Thyroid gland (tissue), 4 donors: Measurements from ENCODE around the gene TTLL7. TPM values are rescaled to one million over a fixed set of nuclear protein-coding genes. Genes with fewer than 3 reads are reported as not detected.
"Not testable (repeated sequence)": the region's sequence is repeated elsewhere in the genome, so short reads cannot be mapped to it uniquely, and the experiment has no call there.

Experiments used
- DNase-seq, 2 donors: peaks; one replicate each; pipeline ENCODE4 v3.0.0-alpha.2; 2019
- H3K27ac ChIP-seq, 3 donors: fragments of 200-600 bp; sonication (generic); 1 replicate in 2 of 3; 2 replicates in 1 of 3; pipeline ENCODE4 v1.5.1; 2016 to 2019; ENCODE audit warnings: mild to moderate bottlenecking in 1 of 3, moderate library complexity in 1 of 3
- H3K27me3 ChIP-seq: fragments of 200-600 bp; sonication (generic); one replicate; pipeline ENCODE4 v1.5.1; 2019
- H3K36me3 ChIP-seq, 2 donors: fragments of 200-600 bp; sonication (generic); one replicate each; pipeline ENCODE4 v1.5.1; 2016 to 2019
- H3K4me1 ChIP-seq, 2 donors: fragments of 200-600 bp; sonication (generic); one replicate each; pipeline ENCODE4 v1.5.1; 2017 to 2019
- H3K4me3 ChIP-seq, 3 donors: fragments of 200-600 bp; sonication (generic); replicated peaks in 1 of 3; 1 replicate in 2 of 3; 2 replicates in 1 of 3; pipeline ENCODE4 v1.5.1; 2016; ENCODE audit warnings: mild to moderate bottlenecking in 1 of 3
- H3K9me3 ChIP-seq: fragments of 200-600 bp; sonication (generic); one replicate; pipeline ENCODE4 v1.5.1; 2017
- POLR2A ChIP-seq, 2 donors: fragments of 450-650 bp; IDR thresholded peaks; one replicate each; pipeline ENCODE4 v1.6.1; 2017; ENCODE audit warnings: antibody characterized with exemption in 2 of 2, mild to moderate bottlenecking in 2 of 2, moderate library complexity in 1 of 2
- WGBS, 2 donors: methylation state at CpG; one replicate each; pipeline ENCODE4 v1.1.5; 2017; 5-methylcytosine and 5-hydroxymethylcytosine counted together
- intact Hi-C: fragments of 100-400 bp; cut with DNase I; formaldehyde crosslinking; loops from one replicate; pipeline ENCODE4 v1.15.1; 2023
- total RNA-seq, 4 donors: library from RNA; depleted of rRNA; stranded (reverse); fragments of >200 nt; gene quantifications; one replicate each; pipeline ENCODE4 v1.2.3, GENCODE V29; 2016
- TF ChIP-seq, protein P1 (sequence below), 6 experiments: fragments of 200-600 bp in 3 of 6; fragments of 450-650 bp in 3 of 6; sonication (generic) in 3 of 6; IDR thresholded peaks; one replicate each; pipeline ENCODE4 v1.5.1; 2016 to 2019; ENCODE audit warnings: antibody characterized with exemption in 6 of 6, mild to moderate bottlenecking in 2 of 6, inconsistent platforms in 1 of 6, moderate library complexity in 1 of 6

TTLL7 gene
- total RNA-seq, 4 donors from 2014 or later = 7.8 to 22.7 (median 12.8) TPM

DNA sequence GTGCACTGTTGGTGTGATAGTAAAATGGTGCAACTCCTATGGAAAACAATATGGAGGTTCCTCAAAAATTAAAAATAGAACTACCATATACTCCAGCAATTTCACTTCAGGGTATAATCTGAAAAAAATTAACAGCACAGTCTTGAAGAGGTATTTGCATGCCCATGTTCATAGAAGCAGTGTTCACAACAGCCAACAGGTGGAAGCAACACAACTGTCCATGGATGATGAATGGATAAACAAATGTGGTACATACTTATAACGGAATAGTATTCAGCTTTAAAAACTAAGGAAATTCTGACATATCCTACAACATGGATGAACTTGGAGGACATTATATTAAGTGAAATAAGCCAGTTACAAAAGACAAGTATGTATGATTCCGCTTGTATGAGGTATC is 8.2 kb downstream of the TTLL7 start:
- no peak for TF ChIP-seq POLR2A (IDR thresholded peaks at IDR 0.05)
- TF ChIP-seq, protein P1, sequence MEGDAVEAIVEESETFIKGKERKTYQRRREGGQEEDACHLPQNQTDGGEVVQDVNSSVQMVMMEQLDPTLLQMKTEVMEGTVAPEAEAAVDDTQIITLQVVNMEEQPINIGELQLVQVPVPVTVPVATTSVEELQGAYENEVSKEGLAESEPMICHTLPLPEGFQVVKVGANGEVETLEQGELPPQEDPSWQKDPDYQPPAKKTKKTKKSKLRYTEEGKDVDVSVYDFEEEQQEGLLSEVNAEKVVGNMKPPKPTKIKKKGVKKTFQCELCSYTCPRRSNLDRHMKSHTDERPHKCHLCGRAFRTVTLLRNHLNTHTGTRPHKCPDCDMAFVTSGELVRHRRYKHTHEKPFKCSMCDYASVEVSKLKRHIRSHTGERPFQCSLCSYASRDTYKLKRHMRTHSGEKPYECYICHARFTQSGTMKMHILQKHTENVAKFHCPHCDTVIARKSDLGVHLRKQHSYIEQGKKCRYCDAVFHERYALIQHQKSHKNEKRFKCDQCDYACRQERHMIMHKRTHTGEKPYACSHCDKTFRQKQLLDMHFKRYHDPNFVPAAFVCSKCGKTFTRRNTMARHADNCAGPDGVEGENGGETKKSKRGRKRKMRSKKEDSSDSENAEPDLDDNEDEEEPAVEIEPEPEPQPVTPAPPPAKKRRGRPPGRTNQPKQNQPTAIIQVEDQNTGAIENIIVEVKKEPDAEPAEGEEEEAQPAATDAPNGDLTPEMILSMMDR (IDR thresholded peaks at IDR 0.05) = no peak
- Histone ChIP-seq H3K36me3 (no peaks in the 10 kb centered on the region), H3K4me1 (no peaks in the 10 kb centered on the region), H3K9me3 (no peaks in the 10 kb centered on the region), H3K27me3 (no peaks in the 10 kb centered on the region), H3K4me3 (no peak overlapping the region), H3K27ac (no peak overlapping the region)
- whole genome bisulfite sequencing, 2 donors = 90 to 95% methylated on average over 2 of the region's 2 CpGs
- intact Hi-C loops = no loop called here
- DNase-seq = no peak

GRCh38 chr1:83985048-83985447 is 13.9 kb downstream of the TTLL7 start:
- no peak overlapping the region for H3K4me3 ChIP-seq
- intact Hi-C loops = no loop called here
- H3K9me3 ChIP-seq = no peaks in the 10 kb centered on the region
- H3K27ac ChIP-seq = no peak overlapping the region
- TF ChIP-seq, protein P1 (IDR thresholded peaks at IDR 0.05) = no peak
- no peak for TF ChIP-seq POLR2A (IDR thresholded peaks at IDR 0.05)
- H3K4me1 ChIP-seq = no peaks in the 10 kb centered on the region
- H3K36me3 ChIP-seq = no peaks in the 10 kb centered on the region
- WGBS, 2 donors = 94 to 100% methylated on average over 3 of the region's 3 CpGs
- DNase-seq = no peak
- no peaks in the 10 kb centered on the region for H3K27me3 ChIP-seq

GRCh38 chr1:83983918-83984317 is 15.0 kb downstream of the TTLL7 start:
- DNase-seq, intact Hi-C loops, H3K4me3 ChIP-seq, H3K27ac ChIP-seq, H3K36me3 ChIP-seq, H3K4me1 ChIP-seq, H3K27me3 ChIP-seq, H3K9me3 ChIP-seq: not testable (repeated sequence)
- WGBS, 2 donors = 95 to 97% methylated on average over 1 of the region's 1 CpG

DNA sequence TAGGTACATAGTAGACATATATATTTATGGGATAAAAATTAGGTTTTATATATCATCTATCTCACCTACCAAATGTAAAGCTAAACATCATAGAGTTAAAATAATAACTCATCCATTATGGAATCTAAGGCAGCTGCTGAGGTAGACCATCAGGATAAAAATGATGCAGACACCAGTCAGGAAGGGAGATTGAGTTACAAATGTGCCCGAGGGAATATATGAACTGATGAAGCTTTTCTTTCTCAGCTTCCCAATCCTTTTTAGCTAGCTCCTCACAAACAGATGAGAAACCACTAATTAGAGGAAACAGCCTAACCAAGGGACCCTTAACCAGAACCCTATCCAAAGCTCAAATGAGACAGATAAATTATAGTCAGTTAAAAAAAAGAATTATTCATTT is 20.9 kb downstream of the TTLL7 start:
- TF ChIP-seq POLR2A (IDR thresholded peaks at IDR 0.05) = no peak
- TF ChIP-seq, protein P1 (IDR thresholded peaks at IDR 0.05) = no peak
- H3K27ac ChIP-seq = no peak overlapping the region
- no peaks in the 10 kb centered on the region for H3K27me3 ChIP-seq
- H3K4me3 ChIP-seq = no peak overlapping the region
- H3K9me3 ChIP-seq = no peaks in the 10 kb centered on the region
- 86 to 96% methylated on average over 1 of the region's 1 CpG for WGBS, 2 donors
- no peaks in the 10 kb centered on the region for H3K4me1 ChIP-seq
- intact Hi-C loops = no loop called here
- no peaks in the 10 kb centered on the region for H3K36me3 ChIP-seq
- no peak for DNase-seq

DNA sequence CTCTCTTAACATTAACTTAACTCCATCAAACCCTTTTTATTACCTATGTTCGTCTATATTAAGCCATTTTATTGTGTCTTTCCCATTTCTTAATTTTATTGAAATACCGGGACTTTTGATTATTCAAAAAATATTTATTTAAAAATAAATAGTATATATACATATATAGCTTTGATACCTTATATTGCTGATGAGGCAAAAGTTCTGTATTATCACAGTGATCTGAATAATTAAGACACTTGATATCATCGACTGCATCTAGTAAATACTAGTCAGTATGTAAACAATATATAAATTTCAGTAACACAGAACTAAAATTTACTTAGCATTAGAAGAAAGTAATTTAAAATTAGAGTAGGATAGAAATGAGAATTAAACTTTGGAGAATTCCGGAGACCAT is 22.0 kb downstream of the TTLL7 start:
- Histone ChIP-seq H3K36me3 (no peaks in the 10 kb centered on the region), H3K27me3 (no peaks in the 10 kb centered on the region), H3K4me3 (no peak overlapping the region), H3K9me3 (no peaks in the 10 kb centered on the region), H3K4me1 (no peaks in the 10 kb centered on the region), H3K27ac (no peak overlapping the region)
- intact Hi-C loops = no loop called here
- no peak for TF ChIP-seq POLR2A (IDR thresholded peaks at IDR 0.05)
- TF ChIP-seq, protein P1 (IDR thresholded peaks at IDR 0.05) = no peak
- 73 to 97% methylated on average over 4 of the region's 4 CpGs for WGBS, 2 donors
- no peak for DNase-seq

DNA sequence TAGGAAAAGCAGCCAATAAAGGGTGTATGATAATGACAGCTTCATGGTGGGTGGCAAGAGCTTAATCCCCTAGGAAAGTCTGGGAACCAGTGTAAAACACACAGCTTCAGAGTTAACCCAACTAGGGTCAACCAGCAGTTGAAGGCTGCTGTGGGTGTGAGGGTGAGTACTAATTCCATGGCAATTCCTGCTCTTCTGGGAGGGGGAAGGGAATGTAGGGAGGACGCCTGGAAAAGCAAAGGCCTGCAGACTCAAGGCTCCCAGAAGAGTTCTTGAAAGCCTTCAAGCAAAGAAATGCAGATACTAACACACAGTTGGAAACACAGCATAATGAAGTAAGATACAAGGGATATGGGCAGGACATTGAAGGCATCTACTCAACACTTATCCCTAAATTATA is 28.1 kb downstream of the TTLL7 start:
- no peaks in the 10 kb centered on the region for H3K27me3 ChIP-seq
- intact Hi-C loops = no loop called here
- WGBS, 2 donors = 57 to 81% methylated on average over 1 of the region's 1 CpG
- DNase-seq = no peak
- no peaks in the 10 kb centered on the region for H3K9me3 ChIP-seq
- no peak overlapping the region for H3K4me3 ChIP-seq
- TF ChIP-seq, protein P1 (IDR thresholded peaks at IDR 0.05) = no peak
- TF ChIP-seq POLR2A (IDR thresholded peaks at IDR 0.05) = no peak
- H3K27ac ChIP-seq = no peak overlapping the region
- peaks cover 0 to 5% of the 10 kb centered on the region in 2 donors for H3K4me1 ChIP-seq
- no peaks in the 10 kb centered on the region for H3K36me3 ChIP-seq
